ENCODE results near the gene BLMH. TPM values are rescaled to one million over a fixed set of nuclear protein-coding genes. Genes with fewer than 3 reads are reported as not detected.

BLMH gene
- total and polyA plus RNA-seq, 2 experiments from 2014 or later = 36.4 to 58.7 TPM

DNA sequence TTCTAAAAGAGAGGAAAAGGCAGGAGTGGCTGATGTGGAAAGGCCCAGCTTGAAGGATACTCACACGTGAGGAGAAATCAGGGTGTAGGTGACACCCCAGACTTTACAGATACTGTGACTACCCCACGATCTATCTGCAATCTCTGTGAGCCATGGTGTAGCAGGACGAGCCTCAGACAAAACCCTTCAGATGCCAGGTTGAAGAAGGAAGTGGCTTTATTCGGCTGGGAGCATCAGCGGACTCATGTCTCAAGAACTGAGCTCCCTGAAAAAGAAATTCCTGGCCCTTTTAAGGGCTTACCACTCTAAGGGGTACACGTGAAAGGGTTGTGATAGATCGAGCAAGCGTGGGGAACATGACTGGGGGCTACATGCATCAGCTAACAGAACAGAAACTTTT is 51.6 kb downstream of the BLMH start (continued):
- TF ChIP-seq, protein P1, sequence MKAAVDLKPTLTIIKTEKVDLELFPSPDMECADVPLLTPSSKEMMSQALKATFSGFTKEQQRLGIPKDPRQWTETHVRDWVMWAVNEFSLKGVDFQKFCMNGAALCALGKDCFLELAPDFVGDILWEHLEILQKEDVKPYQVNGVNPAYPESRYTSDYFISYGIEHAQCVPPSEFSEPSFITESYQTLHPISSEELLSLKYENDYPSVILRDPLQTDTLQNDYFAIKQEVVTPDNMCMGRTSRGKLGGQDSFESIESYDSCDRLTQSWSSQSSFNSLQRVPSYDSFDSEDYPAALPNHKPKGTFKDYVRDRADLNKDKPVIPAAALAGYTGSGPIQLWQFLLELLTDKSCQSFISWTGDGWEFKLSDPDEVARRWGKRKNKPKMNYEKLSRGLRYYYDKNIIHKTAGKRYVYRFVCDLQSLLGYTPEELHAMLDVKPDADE (IDR thresholded peaks at IDR 0.05) = no peak
- no peak for TF ChIP-seq CREB1 (CRISPR knock-in tag; IDR thresholded peaks at IDR 0.05; ENCODE audit: low read depth)
- no peak for TF ChIP-seq JUNB (IDR thresholded peaks at IDR 0.05; ENCODE audit: unreplicated experiment)
- TF ChIP-seq STAT1 (IDR thresholded peaks at IDR 0.05; ENCODE audit: unreplicated experiment) = no peak
- no peak for TF ChIP-seq POLR2AphosphoS5 (IDR thresholded peaks at IDR 0.05; ENCODE audit: low read depth)

DNA sequence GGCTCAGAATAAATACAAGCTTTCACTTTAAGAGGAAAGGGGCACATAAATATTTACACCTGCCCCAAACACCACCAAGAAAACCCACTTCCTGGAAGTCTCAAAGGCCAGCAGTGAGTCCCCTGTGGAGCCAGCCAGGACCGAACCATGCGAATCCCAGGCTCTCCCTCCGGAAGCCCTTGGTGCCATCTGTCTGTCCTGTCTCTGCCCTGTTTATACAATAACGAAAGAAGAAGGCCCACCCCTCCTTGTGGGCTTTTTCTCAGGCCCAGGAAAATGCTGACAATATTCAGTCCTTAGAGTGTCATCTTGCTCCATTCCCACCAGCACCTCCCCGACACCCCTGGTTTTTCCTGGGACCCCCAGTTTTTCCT is 52.7 kb downstream of the BLMH start:
- ATAC-seq (no peak), DNase-seq (ENCODE audit: low spot score) (no peak)
- no peak for TF ChIP-seq ZNF114 (CRISPR knock-in tag; IDR thresholded peaks at IDR 0.05)
- no peak for TF ChIP-seq POLR2AphosphoS5 (IDR thresholded peaks at IDR 0.05; ENCODE audit: low read depth)
- TF ChIP-seq, protein P2, sequence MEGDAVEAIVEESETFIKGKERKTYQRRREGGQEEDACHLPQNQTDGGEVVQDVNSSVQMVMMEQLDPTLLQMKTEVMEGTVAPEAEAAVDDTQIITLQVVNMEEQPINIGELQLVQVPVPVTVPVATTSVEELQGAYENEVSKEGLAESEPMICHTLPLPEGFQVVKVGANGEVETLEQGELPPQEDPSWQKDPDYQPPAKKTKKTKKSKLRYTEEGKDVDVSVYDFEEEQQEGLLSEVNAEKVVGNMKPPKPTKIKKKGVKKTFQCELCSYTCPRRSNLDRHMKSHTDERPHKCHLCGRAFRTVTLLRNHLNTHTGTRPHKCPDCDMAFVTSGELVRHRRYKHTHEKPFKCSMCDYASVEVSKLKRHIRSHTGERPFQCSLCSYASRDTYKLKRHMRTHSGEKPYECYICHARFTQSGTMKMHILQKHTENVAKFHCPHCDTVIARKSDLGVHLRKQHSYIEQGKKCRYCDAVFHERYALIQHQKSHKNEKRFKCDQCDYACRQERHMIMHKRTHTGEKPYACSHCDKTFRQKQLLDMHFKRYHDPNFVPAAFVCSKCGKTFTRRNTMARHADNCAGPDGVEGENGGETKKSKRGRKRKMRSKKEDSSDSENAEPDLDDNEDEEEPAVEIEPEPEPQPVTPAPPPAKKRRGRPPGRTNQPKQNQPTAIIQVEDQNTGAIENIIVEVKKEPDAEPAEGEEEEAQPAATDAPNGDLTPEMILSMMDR (conservative IDR thresholded peaks at IDR 0.05; ENCODE audit: low read depth in 2 of 2) = no peak
- no peak for TF ChIP-seq ZNF331 (CRISPR knock-in tag; IDR thresholded peaks at IDR 0.05; ENCODE audit: low read depth)
- TF ChIP-seq, protein P1 (IDR thresholded peaks at IDR 0.05) = no peak
- TF ChIP-seq CREB1 (CRISPR knock-in tag; IDR thresholded peaks at IDR 0.05; ENCODE audit: low read depth) = no peak
- no peak for TF ChIP-seq REST (IDR thresholded peaks at IDR 0.05; ENCODE audit: unreplicated experiment)
- TF ChIP-seq EZH2phosphoT487 (IDR thresholded peaks at IDR 0.05; ENCODE audit: unreplicated experiment) = no peak
- TF ChIP-seq JUNB (IDR thresholded peaks at IDR 0.05; ENCODE audit: unreplicated experiment) = no peak
- TF ChIP-seq, protein P3, sequence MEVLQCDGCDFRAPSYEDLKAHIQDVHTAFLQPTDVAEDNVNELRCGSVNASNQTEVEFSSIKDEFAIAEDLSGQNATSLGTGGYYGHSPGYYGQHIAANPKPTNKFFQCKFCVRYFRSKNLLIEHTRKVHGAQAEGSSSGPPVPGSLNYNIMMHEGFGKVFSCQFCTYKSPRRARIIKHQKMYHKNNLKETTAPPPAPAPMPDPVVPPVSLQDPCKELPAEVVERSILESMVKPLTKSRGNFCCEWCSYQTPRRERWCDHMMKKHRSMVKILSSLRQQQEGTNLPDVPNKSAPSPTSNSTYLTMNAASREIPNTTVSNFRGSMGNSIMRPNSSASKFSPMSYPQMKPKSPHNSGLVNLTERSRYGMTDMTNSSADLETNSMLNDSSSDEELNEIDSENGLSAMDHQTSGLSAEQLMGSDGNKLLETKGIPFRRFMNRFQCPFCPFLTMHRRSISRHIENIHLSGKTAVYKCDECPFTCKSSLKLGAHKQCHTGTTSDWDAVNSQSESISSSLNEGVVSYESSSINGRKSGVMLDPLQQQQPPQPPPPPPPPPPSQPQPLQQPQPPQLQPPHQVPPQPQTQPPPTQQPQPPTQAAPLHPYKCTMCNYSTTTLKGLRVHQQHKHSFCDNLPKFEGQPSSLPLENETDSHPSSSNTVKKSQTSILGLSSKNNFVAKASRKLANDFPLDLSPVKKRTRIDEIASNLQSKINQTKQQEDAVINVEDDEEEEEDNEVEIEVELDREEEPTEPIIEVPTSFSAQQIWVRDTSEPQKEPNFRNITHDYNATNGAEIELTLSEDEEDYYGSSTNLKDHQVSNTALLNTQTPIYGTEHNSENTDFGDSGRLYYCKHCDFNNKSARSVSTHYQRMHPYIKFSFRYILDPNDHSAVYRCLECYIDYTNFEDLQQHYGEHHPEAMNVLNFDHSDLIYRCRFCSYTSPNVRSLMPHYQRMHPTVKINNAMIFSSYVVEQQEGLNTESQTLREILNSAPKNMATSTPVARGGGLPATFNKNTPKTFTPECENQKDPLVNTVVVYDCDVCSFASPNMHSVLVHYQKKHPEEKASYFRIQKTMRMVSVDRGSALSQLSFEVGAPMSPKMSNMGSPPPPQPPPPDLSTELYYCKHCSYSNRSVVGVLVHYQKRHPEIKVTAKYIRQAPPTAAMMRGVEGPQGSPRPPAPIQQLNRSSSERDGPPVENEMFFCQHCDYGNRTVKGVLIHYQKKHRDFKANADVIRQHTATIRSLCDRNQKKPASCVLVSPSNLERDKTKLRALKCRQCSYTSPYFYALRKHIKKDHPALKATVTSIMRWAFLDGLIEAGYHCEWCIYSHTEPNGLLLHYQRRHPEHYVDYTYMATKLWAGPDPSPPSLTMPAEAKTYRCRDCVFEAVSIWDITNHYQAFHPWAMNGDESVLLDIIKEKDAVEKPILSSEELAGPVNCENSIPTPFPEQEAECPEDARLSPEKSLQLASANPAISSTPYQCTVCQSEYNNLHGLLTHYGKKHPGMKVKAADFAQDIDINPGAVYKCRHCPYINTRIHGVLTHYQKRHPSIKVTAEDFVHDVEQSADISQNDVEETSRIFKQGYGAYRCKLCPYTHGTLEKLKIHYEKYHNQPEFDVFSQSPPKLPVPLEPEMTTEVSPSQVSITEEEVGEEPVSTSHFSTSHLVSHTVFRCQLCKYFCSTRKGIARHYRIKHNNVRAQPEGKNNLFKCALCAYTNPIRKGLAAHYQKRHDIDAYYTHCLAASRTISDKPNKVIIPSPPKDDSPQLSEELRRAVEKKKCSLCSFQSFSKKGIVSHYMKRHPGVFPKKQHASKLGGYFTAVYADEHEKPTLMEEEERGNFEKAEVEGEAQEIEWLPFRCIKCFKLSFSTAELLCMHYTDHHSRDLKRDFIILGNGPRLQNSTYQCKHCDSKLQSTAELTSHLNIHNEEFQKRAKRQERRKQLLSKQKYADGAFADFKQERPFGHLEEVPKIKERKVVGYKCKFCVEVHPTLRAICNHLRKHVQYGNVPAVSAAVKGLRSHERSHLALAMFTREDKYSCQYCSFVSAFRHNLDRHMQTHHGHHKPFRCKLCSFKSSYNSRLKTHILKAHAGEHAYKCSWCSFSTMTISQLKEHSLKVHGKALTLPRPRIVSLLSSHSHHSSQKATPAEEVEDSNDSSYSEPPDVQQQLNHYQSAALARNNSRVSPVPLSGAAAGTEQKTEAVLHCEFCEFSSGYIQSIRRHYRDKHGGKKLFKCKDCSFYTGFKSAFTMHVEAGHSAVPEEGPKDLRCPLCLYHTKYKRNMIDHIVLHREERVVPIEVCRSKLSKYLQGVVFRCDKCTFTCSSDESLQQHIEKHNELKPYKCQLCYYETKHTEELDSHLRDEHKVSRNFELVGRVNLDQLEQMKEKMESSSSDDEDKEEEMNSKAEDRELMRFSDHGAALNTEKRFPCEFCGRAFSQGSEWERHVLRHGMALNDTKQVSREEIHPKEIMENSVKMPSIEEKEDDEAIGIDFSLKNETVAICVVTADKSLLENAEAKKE (CRISPR knock-in tag; IDR thresholded peaks at IDR 0.05) = no peak
- TF ChIP-seq STAT1 (IDR thresholded peaks at IDR 0.05; ENCODE audit: unreplicated experiment) = no peak

More for the DNA sequence above, 52.7 kb downstream of the BLMH start:
- peaks cover 5% of the 10 kb centered on the region; the same call in 2 of the 3 replicates for H3K36me3 Mint-ChIP-seq (ENCODE audit: low read depth)
- Histone ChIP-seq H3K4me3 (peak overlapping the region; percentile 66; the same call in 1 of the 2 replicates), H3K9me2 (ENCODE audit: insufficient read depth) (no peaks in the 10 kb centered on the region), H2AFZ (peak overlapping the region; percentile 95; the same call in 1 of the 2 replicates), H3K79me2 (replicated peaks; ENCODE audit: insufficient read depth) (no peaks in the 10 kb centered on the region), H3K27ac (ENCODE audit: low read depth) (no peak overlapping the region), H3K4me1 (ENCODE audit: insufficient read depth) (peaks cover 27% of the 10 kb centered on the region), H3K27me3 (ENCODE audit: insufficient read depth) (peaks cover 58% of the 10 kb centered on the region), H4K20me1 (replicated peaks; ENCODE audit: insufficient read depth) (no peaks in the 10 kb centered on the region), H3K4me2 (peak overlapping the region; percentile 92), H3F3A (replicated peaks; ENCODE audit: low read depth) (no peaks in the 10 kb centered on the region), H3K36me3 (ENCODE audit: insufficient read depth) (no peaks in the 10 kb centered on the region)
- H3K9me3 Mint-ChIP-seq = peaks cover 9% of the 10 kb centered on the region
- H3K27ac Mint-ChIP-seq = no peak overlapping the region
- peaks cover 26% of the 10 kb centered on the region for H3K4me1 Mint-ChIP-seq
- H3K4me3 Mint-ChIP-seq = peak overlapping the region; percentile 74
- peaks cover 53% of the 10 kb centered on the region for H3K27me3 Mint-ChIP-seq (ENCODE audit: insufficient read depth, low read depth, poor library complexity)
